Activated T-helper 1 cell treated with anti-CD3 and anti-CD28 coated beads, Interleukin-2, amount 50 U/mL, for 16 hours (primary cell): ENCODE results near the gene NCBP3.
"Not testable (repeated sequence)": the region's sequence is repeated elsewhere in the genome, so short reads cannot be mapped to it uniquely, and the experiment has no call there.

ENCODE experiments used
- DNase-seq, 2 donors: peaks; one replicate each; pipeline ENCODE4 v3.0.0-alpha.2; 2020; ENCODE audit warnings: low read depth in 1 of 2, low spot score in 1 of 2

NCBP3 gene

DNA sequence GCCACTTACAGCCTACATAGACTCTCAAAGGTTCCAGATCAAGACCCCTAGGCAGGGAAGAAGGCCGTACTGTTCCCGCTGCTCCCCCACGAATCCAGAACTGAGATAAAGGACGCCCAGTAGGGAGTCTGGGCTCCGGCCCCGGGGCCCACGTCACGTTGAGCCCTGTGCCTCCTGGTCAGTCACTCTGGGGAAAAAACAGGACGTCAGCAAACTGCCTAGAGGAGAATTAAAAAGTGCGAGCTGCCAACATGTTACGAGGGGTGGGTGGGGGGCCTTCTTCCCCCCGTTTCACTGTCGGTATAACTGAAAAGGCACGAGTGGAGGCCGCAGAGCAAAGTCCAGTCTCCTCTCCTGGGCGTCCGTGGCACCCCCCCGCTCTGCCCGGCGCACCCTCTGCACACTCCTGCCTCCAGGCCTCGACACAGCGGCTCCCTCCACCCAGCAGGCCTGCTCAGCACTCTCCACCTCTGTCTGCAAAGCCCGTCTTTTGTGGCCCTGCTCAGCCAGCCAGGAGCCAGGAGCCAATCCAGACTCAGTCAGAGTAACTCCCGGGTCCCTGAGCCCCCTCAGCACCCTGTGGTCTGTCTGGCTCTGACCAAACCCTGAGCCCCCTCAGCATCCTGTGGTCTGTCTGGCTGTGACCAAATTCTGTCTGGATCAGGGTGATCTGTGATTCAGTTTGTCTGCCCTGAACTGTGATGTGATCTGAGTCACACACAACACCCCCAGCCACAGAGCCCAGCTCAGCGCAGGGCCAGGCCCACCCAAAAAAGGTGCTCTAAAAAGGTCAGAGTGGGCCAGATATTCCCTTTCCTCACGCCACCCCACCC lies 51.3 kb downstream of the NCBP3 start:
- DNase-seq, result peak in 1 of 2 donors; percentile 8

DNA sequence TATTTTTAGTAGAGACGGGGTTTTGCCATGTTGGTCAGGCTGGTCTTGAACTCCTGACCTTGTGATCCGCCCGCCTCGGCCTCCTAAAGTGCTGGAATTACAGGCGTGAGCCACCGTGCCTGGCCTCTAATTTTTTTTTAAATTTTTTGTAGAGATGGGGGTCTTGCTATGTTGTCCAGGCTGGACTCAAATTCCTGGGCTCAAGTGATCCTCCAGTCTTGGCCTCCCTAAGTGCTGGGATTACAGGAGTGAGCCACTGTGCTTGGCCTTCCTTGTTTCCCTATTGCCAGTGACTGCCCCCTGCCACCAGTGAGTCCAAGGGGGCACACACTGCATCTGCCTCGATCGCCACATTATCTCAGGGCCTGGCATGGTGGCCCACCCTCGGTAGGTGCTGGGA lies 51.9 kb downstream of the NCBP3 start:
- DNase-seq, result not testable (repeated sequence)

DNA sequence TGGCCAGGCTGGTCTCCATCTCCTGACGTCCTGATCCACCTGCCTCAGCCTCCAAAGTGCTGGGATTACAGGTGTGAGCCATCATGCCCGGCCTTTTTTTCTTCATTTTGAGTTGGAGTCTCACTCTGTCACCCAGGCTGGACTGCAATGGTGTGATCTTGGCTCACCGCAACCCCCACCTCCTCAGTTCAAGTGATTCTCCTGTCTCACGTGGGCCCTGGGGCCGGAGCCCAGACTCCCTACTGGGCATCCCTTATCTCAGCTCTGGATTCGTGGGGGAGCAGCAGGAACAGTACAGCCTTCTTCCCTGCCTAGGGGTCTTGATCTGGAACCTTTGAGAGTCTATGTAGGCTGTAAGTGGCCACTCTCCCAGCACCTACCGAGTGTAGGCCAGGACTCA lies 52.8 kb downstream of the NCBP3 start:
- DNase-seq, result not testable (repeated sequence)

DNA sequence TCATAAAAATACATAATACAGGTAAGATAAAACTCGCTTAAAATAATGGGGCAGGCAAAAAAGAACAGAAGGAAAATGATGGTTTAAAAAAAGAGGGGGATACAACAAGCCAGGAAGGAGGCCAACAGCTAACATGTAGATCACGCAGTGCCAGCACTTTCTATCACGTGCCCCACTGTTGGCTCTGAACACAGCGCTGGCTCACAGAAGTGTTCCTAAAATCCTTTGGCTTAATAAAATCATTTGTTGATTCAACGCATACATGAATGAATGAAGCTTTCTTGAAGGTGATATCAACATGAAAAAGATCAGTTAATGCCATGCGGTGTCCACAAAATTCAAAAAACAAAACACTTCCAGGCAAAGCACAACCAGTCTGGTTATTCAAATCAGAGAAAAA lies 53.6 kb downstream of the NCBP3 start:
- no peak for DNase-seq

DNA sequence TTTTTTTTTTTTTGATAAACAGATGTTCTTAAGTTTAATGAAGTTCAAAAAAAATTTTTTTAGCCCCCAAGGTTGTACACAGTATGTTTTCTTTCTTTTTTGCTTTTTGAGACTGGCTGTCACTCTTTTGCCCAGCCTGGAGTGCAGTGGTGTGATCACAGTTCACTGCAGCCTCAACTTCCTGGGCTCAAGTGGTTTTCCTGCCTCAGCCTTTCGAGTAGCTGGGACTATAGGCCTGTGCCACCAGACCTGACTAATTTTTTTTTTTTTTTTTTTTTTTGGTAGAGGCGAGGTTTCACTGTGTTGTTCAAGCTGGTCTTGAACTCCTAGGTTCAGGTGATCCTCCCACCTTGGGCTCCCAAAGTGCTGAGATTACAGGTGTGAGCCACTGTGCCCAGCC lies 57.8 kb downstream of the NCBP3 start:
- DNase-seq, result no peak

DNA sequence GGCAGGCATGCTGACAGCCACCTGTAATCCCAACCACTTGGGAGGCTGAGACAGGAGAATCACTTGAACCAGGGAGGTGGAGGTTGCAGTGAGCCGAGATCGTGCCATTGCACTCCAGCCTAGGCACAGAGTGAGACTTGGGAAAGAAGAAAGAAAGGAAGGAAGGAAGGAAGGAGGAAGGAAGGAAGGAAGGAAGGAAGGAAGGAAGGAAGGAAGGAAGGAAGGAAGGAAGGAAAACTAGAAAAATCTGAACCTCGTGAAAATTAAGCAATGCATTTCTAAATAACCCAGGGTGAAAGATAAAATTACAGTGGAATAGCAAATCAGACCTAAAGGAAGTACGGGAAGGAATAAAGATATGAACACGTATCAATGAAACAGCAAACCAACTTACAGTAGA lies 60.7 kb downstream of the NCBP3 start:
- not testable (repeated sequence) for DNase-seq

DNA sequence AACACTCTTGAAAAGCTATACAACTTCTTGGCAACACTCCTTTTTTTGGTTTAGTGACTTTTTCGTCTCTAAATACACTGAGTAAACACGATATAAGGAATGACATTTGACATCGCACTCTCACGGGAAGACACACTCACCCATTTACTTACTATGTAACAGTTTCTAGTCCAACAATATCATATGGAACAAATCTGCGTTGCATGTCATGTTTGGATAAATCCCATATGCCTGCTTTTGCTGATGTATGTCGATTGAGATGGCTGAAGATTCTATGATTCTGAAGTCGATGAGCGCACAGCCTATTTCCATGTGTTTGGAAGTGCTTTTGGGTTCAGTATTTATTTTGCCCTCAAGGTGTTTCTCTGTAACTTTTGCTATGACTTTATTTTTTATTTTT lies 63.3 kb downstream of the NCBP3 start:
- DNase-seq, result no peak

DNA sequence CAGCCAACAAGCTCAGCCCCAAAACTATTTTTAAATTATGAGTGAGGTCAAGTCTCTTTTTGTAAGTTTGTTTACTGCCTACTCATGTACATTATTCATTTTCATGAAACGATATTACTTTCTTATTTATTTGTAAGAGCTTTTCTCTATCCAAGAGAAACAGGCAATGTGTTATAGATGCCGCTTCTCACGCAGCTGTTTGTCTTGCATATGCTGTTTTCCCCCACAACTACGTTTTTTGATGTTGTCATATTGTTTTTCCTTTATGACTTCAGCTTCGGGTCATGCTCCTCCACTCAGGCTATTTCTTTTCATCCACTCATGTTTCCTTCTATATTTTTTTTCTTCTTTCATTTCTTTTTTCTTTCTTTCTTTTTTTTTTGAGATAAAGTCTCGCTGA lies 65.1 kb downstream of the NCBP3 start:
- no peak for DNase-seq

DNA sequence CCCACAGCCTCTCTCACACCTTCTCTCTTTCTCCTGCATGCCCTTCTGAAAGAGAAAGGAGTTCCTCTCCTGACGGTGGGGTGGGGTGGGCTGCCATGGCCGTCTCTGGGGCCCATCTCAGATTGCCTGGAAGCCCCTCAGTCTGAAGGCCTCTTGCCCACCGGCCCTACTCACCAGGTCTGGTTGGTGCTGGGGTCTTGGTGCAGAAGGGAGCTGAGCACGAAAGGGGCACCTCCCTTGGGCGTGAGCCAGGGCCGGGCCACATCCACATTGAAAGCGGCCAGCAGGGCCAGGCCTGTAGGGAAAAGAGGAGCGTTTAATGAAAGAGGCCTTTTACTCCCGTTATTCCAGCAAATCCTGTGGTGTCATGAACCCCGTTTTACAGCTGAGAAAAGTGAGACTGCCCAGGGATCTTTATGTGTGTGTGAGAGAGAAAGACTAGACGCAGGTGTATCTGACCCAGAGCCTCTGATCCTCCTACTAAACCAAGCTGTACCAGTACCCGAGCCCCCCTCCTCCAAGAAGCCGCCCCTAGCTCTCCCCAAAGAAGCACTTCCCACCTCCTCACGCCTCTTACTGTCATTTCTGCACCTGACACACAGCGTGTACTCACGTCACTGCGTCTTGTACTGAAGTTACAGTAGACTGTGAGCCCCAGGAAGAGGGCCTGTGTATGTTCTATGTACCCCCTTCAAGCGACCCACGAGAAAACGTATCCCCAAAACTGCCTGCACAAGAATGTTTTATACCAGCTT lies 68.5 kb downstream of the NCBP3 start:
- no peak for DNase-seq

DNA sequence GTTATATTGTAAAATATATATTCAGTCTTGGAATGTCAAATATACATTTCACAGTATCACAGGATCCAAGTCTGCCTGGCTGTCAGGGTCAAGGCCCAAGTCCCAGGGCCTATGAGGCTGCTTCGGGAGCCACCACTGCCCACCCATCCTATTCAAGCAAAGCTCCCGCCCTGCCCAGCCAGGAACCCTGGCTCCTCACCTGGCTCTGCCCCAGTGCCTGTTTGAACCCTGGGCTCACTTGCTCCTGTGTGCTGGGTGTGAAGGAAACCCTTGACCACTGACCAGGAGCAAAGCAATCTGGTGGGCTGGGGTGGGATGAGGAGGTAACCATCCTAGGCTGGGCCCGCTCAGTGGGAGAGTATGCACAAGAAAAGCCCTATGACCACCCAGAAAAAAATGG lies 72.1 kb downstream of the NCBP3 start:
- no peak for DNase-seq

DNA sequence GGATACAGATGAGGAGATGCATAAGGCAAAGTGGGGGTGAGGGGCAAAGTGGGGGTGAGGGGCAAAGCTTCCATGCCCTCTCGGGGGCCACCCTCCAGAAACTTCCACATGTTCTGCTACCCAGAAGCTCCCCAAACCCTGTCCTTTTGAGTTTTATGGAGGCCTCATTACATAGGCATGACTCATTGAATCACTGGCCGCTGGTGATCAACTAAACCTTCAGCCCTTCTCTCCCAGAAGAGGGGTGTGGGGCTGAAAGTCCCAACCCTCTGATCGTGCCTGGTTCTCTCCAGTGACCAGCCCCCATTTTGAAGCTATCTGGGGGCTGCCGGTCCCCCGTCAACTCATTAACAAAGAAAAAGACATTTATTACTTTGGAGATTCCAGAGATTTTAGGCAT lies 72.5 kb downstream of the NCBP3 start:
- DNase-seq, result no peak

DNA sequence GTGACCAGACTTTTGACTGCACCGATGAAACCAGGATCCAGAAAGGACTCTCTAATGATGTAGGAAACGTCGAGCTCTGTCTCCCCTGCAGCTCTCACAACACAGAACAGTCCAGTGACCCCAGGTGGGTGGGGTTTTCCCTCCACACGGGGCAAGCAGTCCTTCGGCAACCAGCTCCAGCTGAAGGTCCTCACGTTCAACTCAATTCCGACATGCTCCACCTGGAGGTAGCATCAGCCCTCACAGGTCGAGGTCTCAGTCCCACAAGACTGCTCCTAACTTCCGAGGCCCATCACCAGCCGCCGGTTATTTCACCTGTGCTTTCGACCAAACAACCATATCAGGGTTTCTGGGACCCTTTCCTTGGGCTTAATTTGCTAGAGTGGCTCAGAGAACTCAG lies 73.3 kb downstream of the NCBP3 start:
- no peak for DNase-seq

DNA sequence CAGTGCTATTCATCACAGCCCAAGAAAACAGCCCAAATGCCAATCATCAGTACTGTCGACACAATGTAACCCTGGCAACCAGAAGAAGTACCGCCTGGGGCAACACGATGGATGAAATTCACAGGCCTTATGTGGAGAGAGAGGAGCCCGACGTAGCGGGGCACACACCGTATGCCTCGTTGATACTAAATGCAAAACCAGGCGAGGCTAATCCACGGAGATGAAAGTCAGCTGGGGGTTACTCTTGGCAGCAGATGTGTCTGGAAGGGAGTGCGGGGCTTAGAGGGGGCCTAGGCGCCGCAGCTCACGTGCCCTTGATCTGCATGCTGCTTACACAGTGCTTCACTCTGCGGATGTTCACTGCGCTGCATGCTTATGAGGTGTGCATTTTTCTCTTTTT lies 74.9 kb downstream of the NCBP3 start:
- DNase-seq, result no peak

DNA sequence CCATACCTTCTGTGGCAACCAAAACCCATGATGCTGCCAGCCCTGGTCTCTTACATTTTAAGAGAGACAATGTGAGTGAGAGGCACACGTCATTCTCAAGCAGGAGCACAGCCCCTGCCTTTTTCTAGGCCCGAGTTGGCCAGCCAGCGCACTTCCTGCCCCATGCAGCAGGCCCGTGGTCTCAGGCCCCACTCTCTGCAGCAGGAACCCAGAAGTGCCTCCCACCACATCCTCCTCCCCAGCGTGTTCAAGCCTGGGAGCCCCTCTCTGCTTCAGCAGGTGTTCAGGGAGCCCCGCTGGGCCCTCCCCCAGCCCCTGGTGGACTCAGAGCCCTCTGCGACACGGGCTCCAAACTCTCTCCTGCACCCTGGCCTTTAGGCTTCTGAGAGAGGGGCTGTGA lies 75.6 kb downstream of the NCBP3 start:
- DNase-seq, result no peak

DNA sequence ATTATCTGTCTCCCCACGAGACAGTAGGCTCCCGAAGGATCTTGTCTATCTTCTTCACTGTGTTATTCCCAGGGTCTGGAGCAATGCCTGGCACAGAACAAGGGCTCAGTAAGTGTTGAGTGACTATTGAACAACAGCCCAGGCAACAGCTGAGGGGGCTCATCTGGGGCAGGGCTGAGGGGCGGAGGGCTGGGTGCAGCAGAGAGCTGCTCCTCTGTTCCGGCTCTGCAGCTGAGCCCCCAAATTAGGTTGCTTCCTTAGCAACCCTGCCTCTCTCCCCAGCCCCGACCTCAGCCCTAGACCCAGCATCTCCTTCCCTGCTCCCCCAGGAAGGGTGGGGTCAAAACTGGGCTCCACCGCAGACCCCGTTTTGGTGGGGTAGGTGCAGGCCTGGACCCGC lies 77.3 kb downstream of the NCBP3 start:
- DNase-seq, result no peak

DNA sequence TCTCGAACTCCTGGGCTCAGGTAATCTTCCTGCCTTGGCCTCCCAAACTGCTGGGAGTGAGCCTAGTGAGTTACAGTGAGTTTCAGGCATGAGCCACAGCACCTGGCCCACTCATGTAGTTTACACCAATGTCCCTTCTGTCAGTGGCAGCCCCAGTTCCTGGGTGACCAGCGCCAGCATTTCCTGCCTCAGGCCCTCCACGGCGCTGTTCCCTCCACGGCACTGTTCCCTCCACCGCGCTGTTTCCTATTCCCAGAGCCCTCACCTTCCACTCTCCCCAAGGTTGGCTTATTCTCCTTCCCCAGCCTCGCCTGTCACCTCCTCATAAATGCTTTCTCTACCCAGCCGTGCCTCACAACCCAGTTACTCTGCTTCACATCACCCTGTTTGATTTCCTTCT lies 77.7 kb downstream of the NCBP3 start:
- no peak for DNase-seq

DNA sequence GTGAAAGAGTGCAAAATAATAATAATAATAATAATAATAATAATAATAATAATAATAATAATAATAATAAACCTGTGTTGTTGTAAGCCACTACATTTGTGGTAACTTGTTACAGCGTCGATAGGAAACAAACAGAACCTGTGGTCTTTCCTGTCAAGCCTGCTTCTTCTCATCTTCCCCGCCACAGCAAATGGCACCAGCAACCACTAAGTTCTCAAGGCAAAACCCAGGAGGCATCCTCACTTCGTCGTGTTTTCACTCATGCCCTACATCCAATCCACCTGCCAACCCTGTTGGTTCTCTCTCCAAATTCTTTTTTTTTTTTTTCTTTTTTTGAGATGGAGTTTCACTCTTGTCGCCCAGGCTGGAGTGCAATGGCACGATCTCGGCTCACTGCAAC lies 79.3 kb downstream of the NCBP3 start:
- DNase-seq, result no peak

DNA sequence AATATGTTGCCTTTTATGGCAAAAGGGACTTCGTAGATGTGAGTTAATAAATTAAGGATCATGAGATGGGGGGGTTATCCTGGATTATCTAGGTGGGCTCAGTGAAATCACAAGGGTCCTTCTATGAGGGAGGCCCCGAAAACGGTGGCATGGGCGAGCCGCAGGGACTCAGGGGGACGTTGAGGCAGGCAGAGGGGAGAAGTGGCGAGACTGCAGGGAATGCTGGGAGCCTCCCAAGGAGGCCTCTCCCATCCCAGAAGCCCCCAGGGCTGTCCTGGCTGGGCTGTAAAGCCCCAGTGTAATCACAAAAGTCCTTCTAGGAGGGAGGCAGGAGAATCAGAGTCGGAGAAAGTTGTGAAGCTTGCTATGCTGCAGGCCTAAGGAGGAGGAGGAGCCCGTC lies 80.1 kb downstream of the NCBP3 start:
- DNase-seq, result no peak

DNA sequence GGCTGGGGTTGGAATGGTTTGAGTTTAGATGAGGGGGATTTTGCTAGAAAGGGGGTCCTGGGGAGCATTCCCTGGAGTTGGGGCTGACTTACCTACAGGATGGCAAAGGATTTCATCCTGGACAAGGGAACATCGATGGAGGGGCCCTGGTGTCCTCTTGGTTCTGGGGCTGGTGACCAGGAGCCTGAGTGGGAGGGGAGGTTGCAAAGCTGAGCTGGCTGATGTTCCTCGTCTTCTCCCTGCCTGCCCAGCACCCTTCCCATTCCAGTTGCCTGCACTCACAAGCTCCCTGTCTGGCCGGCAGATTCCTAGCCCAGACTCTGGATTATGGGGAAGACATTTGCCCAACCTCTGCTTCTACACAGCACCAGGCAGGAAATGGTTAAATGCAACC lies 82.3 kb downstream of the NCBP3 start:
- no peak for DNase-seq

DNA sequence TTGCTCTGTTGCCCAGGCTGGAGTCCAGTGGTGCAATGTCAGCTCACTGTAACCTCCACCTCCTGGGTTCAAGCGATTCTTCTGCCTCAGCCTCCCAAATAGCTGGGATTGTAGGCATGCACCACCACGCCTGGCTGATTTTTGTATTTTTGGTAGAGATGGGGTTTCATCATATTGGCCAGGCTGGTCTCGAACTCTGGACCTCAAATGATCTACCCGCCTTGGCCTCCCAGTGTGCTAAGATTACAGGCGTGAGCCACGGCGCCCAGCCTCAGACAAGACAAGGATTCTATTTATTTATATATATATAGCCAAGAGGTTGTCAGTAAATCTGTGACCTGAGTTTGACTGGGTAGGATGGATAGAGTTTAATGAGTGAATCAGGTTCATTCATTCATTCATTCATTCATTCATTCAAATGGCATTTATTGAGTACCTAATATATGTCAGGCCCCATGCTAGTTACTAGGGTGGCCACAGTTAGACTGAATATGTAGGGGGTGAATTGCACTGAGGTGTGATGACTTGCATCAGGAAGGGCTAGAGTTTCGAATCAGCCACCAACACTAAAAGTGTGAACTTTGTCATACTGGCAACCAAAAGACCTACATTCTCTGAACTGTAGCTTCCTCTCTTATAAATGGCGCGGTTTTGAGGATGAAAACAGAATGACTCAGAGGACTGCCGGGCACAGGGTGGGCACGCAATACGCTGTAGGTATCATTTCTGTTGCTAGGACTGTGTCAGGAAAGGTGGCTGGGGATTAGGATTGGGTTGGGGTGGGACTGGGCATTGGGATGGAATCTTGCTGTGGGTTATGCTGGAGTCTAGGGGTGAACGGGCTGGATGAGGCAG lies 82.9 kb downstream of the NCBP3 start:
- no peak for DNase-seq

DNA sequence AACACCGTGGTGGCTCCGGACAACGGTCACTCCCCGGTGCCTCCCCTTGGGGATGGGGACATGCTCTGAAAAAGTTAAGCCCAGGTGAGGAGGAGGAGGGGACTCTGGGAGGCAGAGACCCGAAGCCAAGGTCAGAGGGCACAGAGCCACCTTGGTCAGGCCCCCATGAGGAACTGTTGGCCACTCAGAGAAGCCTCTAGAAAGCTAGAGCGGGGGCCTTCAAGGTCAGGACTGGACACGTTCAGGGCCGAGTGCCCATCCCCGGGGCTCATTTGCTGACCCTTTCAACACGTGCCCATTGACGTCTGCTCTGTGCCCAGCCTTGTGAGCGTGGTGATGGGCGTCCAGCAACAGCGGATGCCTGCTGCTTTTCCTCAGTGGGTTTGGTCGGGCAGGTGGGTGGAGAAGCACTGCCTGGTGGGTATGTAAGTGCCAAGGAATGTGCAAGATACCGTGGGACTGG lies 84.1 kb downstream of the NCBP3 start:
- no peak for DNase-seq
